HG02970 (cell line): Measurements from ENCODE around the gene SLC35F1.
"Not testable (repeated sequence)": the region's sequence is repeated elsewhere in the genome, so short reads cannot be mapped to it uniquely, and the experiment has no call there.

Experiments
- ATAC-seq: cut with Tn5 transposase; IDR thresholded peaks from one replicate; pipeline ENCODE4 v1.9.1; 2021; ENCODE audit warnings: mild to moderate bottlenecking, moderate library complexity, moderate number of reproducible peaks; ENCODE audit not compliant: unreplicated experiment, low FRiP score

SLC35F1 gene

GRCh38 chr6:117976030-117976651, 69.1 kb downstream of the SLC35F1 start:
- no peak for ATAC-seq

GRCh38 chr6:117985916-117986315, 78.9 kb downstream of the SLC35F1 start:
- ATAC-seq, result no peak

- no peak for ATAC-seq
Measured at GRCh38 chr6:117986396-117986795, 79.3 kb downstream of the SLC35F1 start.

- ATAC-seq, result no peak
Measured at GRCh38 chr6:117989086-117989485, 82.0 kb downstream of the SLC35F1 start.

GRCh38 chr6:117990151-117990550, 83.1 kb downstream of the SLC35F1 start:
- no peak for ATAC-seq

- ATAC-seq, result no peak
Measured at GRCh38 chr6:117992856-117993255, 85.8 kb downstream of the SLC35F1 start.

GRCh38 chr6:118012944-118013343, 105.9 kb downstream of the SLC35F1 start:
- no peak for ATAC-seq

GRCh38 chr6:118016532-118016931, 109.5 kb downstream of the SLC35F1 start:
- no peak for ATAC-seq

- no peak for ATAC-seq
Measured at GRCh38 chr6:118017301-118017848, 110.3 kb downstream of the SLC35F1 start.

- ATAC-seq, result no peak
Measured at GRCh38 chr6:118023771-118024170, 116.7 kb downstream of the SLC35F1 start.

- ATAC-seq, result no peak
Measured at GRCh38 chr6:118029967-118030366, 122.9 kb downstream of the SLC35F1 start.

GRCh38 chr6:118037479-118037878, 130.4 kb downstream of the SLC35F1 start:
- ATAC-seq, result not testable (repeated sequence)

GRCh38 chr6:118042855-118043254, 135.8 kb downstream of the SLC35F1 start:
- no peak for ATAC-seq

GRCh38 chr6:118044275-118044674, 137.2 kb downstream of the SLC35F1 start:
- ATAC-seq, result no peak

GRCh38 chr6:118054082-118054481, 147.0 kb downstream of the SLC35F1 start:
- ATAC-seq, result no peak

- no peak for ATAC-seq
Measured at GRCh38 chr6:118061666-118062065, 154.6 kb downstream of the SLC35F1 start.

GRCh38 chr6:118080547-118080946, 173.5 kb downstream of the SLC35F1 start:
- ATAC-seq, result no peak

- ATAC-seq, result no peak
Measured at GRCh38 chr6:118083711-118084110, 176.6 kb downstream of the SLC35F1 start.

- ATAC-seq, result no peak
Measured at GRCh38 chr6:118085665-118086064, 178.6 kb downstream of the SLC35F1 start.

GRCh38 chr6:118086159-118086558, 179.1 kb downstream of the SLC35F1 start:
- ATAC-seq, result no peak

GRCh38 chr6:118092086-118092485, 185.0 kb downstream of the SLC35F1 start:
- no peak for ATAC-seq

- no peak for ATAC-seq
Measured at GRCh38 chr6:118097576-118097975, 190.5 kb downstream of the SLC35F1 start.
